ENCODE results near the gene MSANTD1. TPM values are rescaled to one million over a fixed set of nuclear protein-coding genes. Genes with fewer than 3 reads are reported as not detected.

MSANTD1 gene
- polyA plus RNA-seq, 1 experiment, result 0.04 TPM

- Histone ChIP-seq H3K27me3 (ENCODE audit: control insufficient read depth, insufficient read depth, low read length) (peaks cover 1% of the 10 kb centered on the region), H3K27ac (ENCODE audit: low read depth, low read length) (no peak overlapping the region), H3K9me3 (ENCODE audit: control insufficient read depth, insufficient read depth, low read length) (no peaks in the 10 kb centered on the region; the same call in 1 of the 2 replicates), H3K4me3 (ENCODE audit: low read depth, low read length) (no peak overlapping the region)
- POLR2A ChIA-PET, result no interaction called here
- DNase-seq (ENCODE audit: low read depth, low spot score), result no peak
- CTCF ChIA-PET, result no interaction called here
- no peak for TF ChIP-seq CTCF (IDR thresholded peaks at IDR 0.05; ENCODE audit: low read depth, low read length)
These were observed 8.2 kb downstream of the MSANTD1 start for GRCh38 chr4:3257103-3257555.

GRCh38 chr4:3257556-3258482 lies 8.9 kb downstream of the MSANTD1 start:
- Histone ChIP-seq H3K9me3 (ENCODE audit: control insufficient read depth, insufficient read depth, low read length) (no peaks in the 10 kb centered on the region; the same call in 1 of the 2 replicates), H3K27ac (ENCODE audit: low read depth, low read length) (no peak overlapping the region), H3K27me3 (ENCODE audit: control insufficient read depth, insufficient read depth, low read length) (peaks cover 7% of the 10 kb centered on the region), H3K4me3 (ENCODE audit: low read depth, low read length) (no peak overlapping the region)
- no peak for DNase-seq (ENCODE audit: low read depth, low spot score)
- ChIA-PET POLR2A (no interaction called here), CTCF (no interaction called here)
- TF ChIP-seq CTCF (IDR thresholded peaks at IDR 0.05; ENCODE audit: low read depth, low read length), result no peak

GRCh38 chr4:3261411-3262207 lies 12.7 kb downstream of the MSANTD1 start:
- peaks cover 22% of the 10 kb centered on the region for H3K27me3 ChIP-seq (ENCODE audit: control insufficient read depth, insufficient read depth, low read length)
- no peak overlapping the region for H3K27ac ChIP-seq (ENCODE audit: low read depth, low read length)
- H3K4me3 ChIP-seq (ENCODE audit: low read depth, low read length), result no peak overlapping the region
- no peaks in the 10 kb centered on the region; the same call in 1 of the 2 replicates for H3K9me3 ChIP-seq (ENCODE audit: control insufficient read depth, insufficient read depth, low read length)
- no peak for DNase-seq (ENCODE audit: low read depth, low spot score)
- no peak for TF ChIP-seq CTCF (IDR thresholded peaks at IDR 0.05; ENCODE audit: low read depth, low read length)
- POLR2A ChIA-PET, result no interaction called here
- CTCF ChIA-PET, result no interaction called here

- H3K9me3 ChIP-seq (ENCODE audit: control insufficient read depth, insufficient read depth, low read length), result no peaks in the 10 kb centered on the region; the same call in 1 of the 2 replicates
- ChIA-PET POLR2A (no interaction called here), CTCF (no interaction called here)
- no peak for DNase-seq (ENCODE audit: low read depth, low spot score)
- H3K27ac ChIP-seq (ENCODE audit: low read depth, low read length), result no peak overlapping the region
- no peak overlapping the region for H3K4me3 ChIP-seq (ENCODE audit: low read depth, low read length)
- TF ChIP-seq CTCF (IDR thresholded peaks at IDR 0.05; ENCODE audit: low read depth, low read length), result no peak
- peaks cover 22% of the 10 kb centered on the region for H3K27me3 ChIP-seq (ENCODE audit: control insufficient read depth, insufficient read depth, low read length)
These were observed 13.5 kb downstream of the MSANTD1 start for GRCh38 chr4:3262208-3263052.

Measured in AG04450 (cell line).